HG03571 (cell line): Measurements from ENCODE around the gene THOC6.
"Not testable (repeated sequence)": the region's sequence is repeated elsewhere in the genome, so short reads cannot be mapped to it uniquely, and the experiment has no call there.

Source experiments
- ATAC-seq: cut with Tn5 transposase; IDR thresholded peaks from one replicate; pipeline ENCODE4 v1.9.1; 2021; ENCODE audit not compliant: unreplicated experiment

The THOC6 gene

DNA sequence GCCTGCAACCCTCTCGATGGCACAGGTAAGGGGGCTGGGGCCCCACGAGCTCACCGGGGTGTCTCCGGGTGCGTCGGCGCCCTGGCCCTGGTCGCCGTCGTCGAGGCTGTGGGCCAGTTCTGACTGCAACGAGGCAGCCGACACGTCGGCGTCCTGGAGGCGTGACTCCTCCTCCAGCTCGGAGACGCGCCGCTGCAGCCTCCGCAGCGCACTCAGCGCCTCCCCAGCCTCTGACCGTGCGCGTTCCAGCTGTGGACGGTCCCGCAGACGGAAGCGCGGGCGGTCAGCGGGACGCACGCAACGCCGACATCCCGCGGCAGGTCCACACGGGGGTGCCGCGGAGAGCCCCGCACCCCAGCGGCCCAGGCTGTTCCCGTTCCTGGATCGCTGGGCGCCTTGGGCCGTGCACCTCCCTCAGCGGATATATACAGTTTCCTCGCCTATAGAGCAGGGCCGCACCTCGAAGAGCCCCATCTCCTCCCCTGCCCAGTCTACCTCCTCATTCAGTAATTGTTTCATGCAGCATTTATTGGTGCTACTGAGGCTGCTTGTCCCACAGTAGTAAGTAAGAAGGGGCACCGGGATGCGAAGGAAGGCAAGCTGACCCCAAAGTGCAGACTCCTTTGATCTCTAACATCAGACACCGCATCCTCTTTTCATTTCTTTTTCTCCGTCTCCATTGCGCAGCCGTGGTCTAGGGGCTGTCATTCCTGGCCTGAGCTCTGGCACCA, 5.8 kb downstream of the THOC6 start:
- no peak for ATAC-seq

DNA sequence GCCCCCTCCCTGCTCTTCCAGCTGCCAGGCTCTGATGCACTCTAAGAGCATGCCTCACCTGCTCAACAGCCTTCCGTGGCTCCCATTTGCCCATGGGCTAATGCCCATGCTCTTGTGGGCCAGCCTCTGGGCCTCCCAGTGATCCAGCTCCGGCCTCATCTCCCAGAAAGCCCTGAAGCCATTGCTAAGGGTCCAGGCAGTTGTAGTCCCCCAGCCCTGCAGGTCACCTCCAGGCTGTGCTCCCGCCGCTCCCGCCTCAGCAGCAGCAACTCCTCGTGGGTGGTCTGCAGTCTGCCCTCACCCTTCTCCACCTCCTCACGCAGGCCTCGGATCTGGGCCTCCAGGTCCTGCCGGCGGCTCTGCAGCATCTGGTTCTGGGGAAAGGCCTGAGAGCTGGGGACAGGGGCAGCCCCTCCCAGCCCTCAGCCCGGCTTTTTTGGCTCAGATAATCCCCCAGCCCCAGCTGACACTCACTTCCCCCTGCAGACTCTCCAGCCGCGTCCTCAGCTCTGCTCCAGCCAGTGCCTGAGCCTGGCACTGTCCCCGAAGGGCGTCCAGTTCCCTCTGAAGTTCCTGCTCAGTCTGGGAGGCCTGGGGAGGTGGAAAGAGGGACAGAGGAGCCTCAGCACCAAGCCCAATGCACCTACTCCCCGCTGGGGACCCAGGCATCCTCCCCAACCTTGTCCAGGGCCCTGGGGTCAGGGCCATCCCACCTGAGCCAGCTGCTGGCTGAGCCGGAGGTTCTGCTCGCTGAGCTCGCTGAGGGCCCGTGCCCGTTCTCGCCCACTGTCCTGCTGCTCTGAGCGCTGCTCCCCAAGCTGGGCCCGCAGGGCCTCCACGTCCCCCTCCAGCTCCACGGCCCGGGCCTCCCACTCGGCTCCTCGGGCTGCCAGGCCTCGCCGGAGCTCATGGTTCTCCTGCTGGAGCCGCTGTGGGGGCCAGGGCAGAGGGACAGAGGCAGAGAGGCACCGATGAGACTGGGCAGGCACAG, 6.7 kb downstream of the THOC6 start:
- no peak for ATAC-seq

DNA sequence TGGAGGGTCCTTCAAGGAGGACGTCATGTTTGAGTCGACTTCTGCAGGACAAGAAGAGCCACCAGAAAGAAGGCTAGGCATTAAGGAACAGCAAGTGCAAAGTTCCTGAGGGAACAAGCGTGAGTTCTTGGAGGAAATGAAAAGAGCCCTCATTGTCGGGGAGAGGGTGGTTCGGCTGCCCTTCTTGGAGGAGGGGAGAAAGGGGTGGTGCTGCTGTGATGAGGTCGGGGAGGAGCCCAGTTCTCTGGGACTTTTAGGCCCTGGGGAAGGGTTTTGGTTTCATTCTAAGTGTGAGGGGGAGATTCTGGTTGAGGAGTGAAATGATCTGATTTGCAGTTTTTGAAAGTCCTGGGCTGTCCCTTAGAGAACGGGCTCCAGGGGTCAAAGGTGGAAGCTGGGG, 8.8 kb downstream of the THOC6 start:
- no peak for ATAC-seq

DNA sequence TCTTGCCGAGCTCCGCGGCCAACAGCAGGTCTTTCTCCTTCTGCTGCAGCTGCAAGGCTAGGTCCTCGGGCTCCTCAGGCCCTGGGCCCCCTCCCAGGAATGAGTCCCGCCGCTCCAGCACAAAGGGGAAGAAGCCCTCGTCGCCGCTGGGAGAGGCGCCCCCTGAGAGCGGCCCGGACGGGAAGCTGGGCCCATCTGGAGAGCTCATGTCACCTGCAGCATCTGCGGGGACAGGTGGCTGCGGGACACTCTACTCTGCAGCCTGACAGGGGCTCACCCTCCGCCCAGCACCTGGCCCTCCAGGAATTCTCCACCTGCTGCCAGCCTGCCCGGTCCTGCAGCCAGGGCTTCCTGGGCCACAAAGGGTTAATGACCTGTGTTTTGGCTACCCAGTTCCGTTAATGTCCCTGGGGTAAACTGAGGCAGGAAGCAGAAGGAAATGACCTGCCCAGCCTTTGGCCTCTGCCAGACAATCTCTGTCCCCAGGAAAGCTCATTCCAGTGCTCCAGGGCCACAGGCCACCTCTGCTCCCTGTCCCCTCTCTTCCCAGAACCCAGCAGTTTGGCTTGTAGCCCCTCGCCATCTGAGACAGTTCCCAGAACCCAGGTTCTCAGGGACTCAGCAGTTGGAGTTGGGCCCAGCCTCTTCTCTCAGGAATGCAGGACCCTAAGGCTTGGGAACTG, 11.6 kb downstream of the THOC6 start:
- no peak for ATAC-seq

DNA sequence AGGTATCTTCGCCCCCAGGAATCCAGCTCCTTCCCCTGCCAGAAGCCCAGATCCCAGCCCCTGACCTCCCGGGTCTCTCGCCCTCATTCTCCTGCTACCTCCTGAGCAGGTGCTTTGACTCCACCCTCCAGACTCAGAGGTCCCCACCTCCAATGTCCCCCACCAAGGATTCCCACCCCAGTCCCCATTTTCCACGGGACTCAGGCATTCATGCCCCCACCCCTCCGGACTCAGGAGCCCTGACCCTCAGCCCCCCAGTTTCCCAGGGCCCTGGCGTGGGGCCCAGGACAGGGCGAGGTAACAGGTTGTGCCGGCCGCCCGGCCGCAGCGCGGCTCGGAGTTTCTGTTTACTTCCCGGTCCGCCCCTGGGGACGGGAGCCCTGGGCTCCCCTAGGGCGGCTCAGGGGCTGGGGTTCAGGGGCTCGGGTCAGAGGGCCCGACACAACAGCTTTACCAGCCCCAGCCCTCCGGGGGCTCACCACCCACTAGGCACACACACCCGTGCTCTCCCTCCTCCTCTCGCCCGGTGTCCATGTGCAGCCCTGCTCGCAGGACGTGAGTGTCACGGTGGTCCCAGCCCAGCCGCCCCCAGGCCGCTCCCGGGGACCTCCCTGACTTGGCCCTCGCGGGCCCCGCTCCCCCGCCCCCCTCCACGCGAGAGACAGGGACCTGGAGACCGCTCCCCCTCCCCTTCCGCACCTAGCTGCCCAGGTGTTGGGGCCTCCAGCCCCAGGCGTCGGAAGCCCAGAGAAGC, 12.3 kb downstream of the THOC6 start:
- no peak for ATAC-seq

DNA sequence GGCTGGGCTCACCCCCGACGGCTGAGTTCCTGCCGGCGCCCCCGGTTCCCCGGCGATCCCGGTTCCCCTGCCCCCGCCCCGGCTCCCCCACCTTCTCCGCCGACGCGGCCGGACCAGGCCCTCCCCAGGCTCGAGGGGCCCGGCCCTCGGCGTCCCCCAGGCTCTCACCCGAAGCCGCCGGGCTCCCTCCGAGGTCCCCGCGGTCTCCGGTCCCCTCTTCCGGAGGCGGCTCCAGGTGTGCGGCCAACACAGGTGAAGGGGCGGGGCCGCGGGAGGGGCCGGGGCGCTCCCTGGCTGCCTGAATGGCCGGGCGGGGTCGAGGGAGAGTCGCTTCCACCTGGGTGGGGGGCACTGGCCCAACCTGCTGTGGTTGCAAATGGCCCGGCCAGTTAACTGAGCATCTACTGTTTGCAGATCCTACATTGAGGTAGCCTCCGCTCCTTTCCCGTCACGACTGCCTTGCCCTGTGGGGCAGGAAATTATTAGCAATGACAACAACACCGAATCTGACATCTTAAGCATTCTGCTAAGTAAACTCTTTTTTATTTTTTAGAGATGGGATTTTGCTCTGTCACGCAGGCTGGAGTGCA, 13.0 kb downstream of the THOC6 start, which contains the start of gene BICDL2:
BICDL2 (minus strand) TSS at position 219 of the 590 bp plus-strand sequence. CDS start 1,448 bp downstream, outside the sequence.
- no peak for ATAC-seq

DNA sequence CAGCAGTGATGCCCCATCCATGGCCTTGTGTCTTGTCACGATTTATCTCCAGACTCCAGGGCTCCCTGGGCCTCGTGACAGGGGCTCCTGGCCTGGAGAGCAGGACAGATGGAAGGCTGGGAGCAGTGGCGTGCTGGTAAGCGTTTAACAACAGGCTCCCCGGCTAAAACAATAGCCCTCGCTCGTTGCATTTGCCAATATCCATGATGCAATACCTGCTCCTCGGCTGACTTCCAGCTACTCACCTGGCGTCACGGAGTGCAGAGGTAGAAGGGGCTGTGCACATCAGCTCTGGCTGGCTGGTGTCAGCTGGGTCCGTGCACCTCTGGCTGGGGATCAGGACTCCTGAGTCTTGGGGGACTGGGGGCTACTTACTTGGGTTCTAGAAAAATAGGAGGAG, 14.4 kb downstream of the THOC6 start:
- ATAC-seq = no peak

DNA sequence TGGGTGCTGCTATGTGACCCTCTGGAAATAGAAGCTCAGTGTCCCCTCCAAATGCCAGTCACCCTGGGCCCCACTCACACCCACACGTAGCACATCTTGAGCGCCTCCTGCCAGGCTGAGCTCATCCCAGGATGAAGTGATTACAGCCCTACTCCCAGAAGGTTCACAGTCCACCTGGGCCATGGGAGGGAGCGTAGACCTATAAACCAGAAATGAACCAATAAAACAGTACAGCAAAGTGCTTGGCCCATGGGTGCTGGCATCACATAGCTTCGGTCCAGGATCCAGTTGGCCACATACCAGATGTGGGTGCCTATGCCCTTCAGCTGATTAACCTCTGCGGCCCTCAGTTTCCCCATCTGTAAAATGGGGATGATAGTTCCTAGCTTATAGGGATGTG, 15.1 kb downstream of the THOC6 start:
- no peak for ATAC-seq

DNA sequence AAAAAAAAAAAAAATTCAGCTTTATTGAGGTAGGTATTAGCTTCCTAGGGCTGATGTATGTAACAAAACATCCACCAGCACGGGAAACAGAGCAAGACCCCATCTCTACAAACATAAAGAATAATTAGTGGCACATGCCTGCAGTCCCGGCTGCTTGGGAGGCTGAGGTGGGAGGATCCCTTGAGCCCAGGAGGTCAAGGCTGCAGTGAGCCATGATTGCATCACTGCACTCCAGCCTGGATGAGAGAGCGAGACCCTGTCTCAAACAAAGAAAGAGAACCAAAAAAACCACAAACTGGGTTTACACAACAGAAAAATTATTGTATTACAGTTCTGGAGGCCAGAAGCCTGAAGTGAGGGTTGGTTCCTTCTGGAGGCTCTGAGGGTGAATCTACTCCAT, 18.5 kb downstream of the THOC6 start:
- ATAC-seq = no peak

DNA sequence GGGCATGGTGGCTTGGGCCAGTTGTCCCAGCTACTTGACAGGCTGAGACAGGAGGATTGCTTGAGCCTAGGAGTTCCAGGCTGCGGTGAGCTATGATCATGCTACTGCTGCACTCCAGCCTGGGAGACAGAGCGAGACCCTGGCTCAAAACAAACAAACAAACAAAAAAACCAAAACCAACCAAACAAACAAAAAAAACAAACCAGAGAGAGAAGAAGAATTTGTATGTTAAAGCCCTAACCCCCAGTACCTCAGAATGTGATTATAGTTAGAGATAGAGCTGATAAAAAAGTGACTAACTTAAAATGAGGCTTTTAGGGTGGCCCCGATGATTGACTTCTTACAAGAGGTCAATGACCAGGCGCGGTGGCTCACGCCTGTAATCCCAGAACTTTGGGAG, 20.9 kb downstream of the THOC6 start:
- ATAC-seq = no peak

DNA sequence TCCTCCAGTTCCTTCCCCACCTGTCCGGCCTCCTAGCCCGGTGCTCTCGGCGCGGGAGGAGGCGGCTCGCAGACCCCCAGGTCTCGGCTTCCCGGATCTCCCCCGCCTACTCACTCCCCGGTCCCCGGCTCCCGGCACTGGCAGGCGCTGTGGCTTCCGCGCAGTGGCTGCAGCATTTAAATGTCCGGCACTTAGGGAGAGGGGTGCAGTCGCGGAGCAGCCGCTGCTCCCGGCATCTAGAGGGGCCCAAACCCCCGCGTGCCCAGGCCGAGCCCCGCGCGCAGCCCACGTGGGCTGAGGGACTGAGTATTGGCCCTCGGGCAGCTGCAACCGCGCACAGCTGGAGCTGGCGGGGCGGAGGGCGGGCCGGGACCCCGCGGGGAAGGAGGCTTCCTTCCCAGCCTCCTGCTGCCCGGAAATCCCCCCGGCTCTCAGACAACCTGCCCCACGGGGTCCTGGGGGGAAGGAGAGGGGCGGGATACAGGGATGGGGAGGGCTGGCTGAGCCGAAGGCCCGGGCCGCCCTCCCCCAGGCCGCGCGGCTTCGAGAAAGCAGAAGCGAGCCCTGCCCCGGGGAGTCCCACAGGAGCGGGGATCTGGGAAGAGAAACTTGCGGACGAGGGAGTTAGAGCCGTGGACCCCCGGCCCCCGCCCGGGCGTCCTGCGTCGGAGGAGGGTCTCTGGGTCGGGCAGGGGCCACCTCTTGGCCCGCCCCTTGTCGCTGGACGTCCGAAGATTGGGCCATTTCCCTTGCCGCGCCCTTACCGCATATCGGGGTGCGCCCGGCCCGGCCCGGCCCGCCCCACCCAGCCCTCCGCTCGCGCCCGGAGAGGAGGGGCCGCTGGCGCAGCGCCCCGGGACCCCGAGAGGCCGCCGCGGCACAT, 22.2 kb downstream of the THOC6 start, which contains the start of gene MMP25:
MMP25 (plus strand) TSS at position 804 of the 883 bp plus-strand sequence. CDS start 357 bp downstream, outside the sequence.
- ATAC-seq = no peak

DNA sequence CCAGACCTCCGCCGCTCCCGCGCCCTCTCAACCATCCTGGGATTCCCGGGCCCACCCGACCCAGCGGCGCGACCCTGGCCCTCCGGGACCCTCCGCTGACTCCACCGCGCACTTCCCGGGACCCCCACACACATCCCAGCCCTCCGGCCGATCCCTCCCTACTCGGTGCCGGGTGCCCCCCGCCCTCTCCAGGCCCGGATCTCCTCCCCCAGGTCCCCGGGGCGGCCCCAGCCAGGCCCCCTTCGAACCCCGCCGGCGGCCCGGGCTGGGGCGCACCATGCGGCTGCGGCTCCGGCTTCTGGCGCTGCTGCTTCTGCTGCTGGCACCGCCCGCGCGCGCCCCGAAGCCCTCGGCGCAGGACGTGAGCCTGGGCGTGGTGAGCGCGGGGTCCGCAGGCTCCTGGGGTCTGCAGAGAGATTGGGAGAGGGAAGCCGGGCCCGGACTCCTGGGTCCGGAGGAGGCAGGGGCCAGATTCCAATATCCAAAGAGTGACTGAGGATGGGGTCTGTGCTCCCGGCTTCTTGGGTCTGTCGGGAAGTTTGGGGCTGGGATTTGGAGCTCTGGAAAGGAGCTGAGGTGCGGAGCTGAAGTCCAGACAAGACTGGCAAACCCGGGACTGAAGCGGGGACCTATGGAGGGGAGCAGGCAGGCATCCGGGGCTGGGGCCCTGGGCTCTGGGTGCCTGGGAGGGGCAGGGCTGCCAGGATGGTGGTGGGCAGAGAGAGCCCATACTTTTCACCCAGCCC, 23.0 kb downstream of the THOC6 start:
- no peak for ATAC-seq

DNA sequence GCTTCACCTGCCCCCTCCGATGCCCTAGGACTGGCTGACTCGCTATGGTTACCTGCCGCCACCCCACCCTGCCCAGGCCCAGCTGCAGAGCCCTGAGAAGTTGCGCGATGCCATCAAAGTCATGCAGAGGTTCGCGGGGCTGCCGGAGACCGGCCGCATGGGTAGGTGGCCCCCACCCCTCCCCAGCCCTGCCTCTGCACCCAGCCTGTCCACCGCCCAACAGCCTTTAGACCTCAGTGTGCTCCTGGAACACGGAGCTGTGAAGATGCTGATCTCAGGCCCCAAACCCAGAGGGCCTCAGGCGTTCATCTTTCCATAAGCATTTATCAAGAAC, 23.5 kb downstream of the THOC6 start:
- ATAC-seq = no peak

DNA sequence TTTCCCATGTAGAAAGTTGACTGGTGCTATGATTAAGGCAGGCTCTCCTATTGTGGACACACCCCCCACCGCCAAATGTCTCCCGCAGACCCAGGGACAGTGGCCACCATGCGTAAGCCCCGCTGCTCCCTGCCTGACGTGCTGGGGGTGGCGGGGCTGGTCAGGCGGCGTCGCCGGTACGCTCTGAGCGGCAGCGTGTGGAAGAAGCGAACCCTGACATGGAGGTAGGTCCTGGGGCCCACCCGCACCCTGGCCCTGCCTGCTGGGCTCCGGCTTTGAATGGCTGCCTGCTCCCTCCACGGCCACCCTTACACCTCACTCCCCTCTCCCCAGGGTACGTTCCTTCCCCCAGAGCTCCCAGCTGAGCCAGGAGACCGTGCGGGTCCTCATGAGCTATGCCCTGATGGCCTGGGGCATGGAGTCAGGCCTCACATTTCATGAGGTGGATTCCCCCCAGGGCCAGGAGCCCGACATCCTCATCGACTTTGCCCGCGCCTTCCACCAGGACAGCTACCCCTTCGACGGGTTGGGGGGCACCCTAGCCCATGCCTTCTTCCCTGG, 26.2 kb downstream of the THOC6 start:
- ATAC-seq = no peak

DNA sequence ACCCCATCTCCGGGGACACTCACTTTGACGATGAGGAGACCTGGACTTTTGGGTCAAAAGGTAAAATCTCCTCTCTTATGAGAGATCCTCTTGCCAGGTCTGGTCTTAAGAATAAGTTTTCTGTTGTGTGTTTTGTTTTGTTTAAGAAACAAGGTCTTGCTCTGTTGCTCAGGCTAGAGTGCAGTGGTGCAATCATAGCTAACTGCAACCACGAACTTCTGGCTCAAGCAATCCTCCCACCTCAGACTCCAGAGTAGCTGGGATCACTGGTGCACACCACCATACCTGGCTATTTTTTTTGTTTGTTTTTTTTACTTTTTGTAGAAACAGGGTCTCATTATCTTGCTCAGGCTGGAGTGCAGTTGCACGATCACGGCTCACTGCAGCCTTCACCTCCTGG, 26.7 kb downstream of the THOC6 start:
- no peak for ATAC-seq

DNA sequence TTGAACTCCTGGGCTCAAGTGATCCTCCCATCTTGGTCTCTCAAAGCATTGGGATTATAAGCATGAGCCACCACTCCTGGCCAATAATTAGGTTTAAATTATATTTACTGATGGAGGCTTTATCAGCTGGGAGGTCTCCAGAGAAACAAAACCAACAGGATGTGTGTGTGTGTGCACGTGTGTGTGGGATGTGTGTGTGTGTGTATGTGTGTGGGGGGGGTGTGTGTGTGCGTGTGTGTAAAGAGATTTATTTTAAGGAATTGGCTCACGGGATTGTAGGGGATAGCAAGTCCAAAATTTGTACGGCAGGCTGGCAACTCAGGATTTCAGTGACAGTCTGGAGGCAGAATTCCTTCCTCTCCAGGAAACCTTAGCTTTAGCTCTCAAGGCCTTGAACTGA, 27.2 kb downstream of the THOC6 start:
- ATAC-seq = no peak

DNA sequence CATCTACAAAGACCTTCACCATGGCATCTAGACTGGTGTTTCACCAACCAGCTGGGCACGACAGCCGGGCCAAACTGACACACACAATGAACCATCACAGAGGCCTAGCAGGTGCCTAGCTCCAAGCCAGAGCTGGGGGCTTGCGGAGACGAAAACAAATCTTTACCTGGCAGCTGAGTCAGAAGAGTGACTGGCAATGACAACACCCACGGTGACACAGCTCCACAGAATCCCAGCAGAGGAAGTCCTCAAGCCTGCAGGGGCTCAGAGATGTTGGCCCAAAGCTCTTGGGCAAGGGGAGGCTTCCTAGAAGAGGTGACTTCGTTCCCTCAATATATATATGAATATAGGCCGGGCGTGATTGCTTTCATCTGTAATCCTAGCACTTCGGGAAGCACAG, 27.7 kb downstream of the THOC6 start:
- no peak for ATAC-seq

DNA sequence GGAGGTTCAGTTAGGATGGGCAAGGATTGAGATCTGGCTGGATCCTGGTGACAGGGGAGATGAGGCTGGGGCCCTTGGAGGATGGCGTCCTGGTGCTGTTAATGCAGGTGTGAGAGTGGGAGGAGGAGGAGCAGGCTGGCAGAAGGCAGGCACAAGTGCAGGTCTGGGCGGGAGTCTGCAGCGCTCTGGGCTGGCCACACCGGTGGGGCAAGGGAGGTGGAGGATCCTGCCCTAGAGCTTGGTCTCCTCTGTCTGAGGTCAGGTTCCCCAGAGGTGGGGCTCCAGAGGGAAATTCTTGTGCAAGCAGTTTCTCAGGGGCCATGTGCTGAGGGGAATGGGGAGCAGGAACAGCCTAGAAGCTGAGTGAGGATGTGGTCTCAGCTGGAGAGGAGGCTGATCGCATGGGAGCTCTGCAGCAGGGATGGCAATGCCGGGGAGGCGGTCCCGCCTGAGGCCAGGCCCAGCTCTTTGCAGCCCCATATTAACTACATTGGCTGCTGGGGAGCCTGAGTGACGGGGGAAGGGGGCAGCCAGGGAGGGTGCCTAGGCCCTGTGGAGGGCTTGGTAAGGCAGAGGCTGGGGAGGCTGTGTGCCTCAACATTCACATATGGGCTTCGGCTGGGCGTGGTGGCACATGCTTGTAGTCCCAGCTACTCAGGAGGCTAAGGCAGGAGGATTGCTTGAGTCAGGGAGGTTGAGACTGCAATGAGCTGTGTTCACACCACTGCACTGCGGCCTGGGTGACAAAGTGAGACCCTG, 28.9 kb downstream of the THOC6 start:
- not testable (repeated sequence) for ATAC-seq
